A673 (cell line): ENCODE measurements around the gene ZBTB16.

ENCODE experiments used
- EZH2 ChIP-seq: fragments of 200-600 bp; sonication (generic); IDR thresholded peaks from 2 replicates; pipeline ENCODE4 v1.6.1; 2017; ENCODE audit warnings: borderline replicate concordance, low read depth, mild to moderate bottlenecking, mixed read lengths, antibody characterized with exemption, low read length; ENCODE audit not compliant: poor library complexity, severe bottlenecking
- TF ChIP-seq, protein P1 (sequence below): fragments of 300-800, 200-600 bp; sonication (generic); conservative IDR thresholded peaks from 2 replicates; pipeline ENCODE4 v1.5.1; 2017; ENCODE audit warnings: low read depth, mild to moderate bottlenecking, antibody characterized with exemption, low read length, moderate library complexity, mixed read lengths

DNA sequence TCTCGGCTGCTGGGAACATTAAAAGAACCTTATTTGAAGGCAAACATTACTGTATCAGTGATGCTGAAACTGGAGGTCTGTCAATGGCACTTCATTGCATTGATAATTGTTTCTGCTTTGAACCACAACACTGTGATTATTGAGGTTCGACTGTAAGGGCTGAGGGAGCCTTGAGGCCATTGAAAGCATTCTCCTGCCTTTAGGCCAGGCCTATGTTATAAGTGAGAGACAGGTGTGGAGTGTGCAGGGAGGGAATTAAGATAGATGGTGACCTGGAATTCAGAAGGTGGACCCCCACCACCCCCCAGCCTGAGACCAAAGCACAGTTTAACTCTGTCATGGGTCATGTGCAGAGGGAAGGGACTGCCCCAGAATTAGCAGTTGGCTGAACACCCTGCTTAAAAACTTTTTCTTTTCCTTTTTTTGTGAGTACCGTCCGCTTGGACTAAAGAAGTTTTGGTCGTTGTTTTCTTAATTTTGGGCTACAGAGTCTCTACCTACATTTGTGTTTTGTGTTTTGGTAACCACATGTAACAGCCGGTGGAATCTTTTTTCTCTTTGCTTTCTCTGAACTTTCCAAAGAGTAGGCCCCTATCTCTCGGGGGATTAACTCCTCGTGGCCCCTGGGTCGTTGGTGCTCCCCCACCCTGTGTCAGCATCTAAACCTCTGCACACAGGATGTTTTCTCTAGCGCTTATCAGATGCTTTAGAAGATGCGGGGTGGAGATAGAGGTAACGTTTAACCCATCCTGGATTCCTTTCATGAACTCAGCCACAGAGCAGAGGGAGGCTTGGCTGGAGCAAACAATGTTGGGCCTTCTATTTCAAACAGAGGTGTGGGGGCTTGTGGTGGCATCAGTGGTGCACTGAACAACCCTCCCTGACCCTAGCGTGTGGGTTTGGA, 43.7 kb downstream of the ZBTB16 start:
- TF ChIP-seq, protein P1, sequence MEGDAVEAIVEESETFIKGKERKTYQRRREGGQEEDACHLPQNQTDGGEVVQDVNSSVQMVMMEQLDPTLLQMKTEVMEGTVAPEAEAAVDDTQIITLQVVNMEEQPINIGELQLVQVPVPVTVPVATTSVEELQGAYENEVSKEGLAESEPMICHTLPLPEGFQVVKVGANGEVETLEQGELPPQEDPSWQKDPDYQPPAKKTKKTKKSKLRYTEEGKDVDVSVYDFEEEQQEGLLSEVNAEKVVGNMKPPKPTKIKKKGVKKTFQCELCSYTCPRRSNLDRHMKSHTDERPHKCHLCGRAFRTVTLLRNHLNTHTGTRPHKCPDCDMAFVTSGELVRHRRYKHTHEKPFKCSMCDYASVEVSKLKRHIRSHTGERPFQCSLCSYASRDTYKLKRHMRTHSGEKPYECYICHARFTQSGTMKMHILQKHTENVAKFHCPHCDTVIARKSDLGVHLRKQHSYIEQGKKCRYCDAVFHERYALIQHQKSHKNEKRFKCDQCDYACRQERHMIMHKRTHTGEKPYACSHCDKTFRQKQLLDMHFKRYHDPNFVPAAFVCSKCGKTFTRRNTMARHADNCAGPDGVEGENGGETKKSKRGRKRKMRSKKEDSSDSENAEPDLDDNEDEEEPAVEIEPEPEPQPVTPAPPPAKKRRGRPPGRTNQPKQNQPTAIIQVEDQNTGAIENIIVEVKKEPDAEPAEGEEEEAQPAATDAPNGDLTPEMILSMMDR = no peak
- TF ChIP-seq EZH2 = no peak
